ENCODE measurements around the gene NSMCE1.

The NSMCE1 gene

GRCh38 chr16:27242398-27242797 lies 26.2 kb downstream of the NSMCE1 start:
- no peak for DNase-seq

- DNase-seq: no peak
Observed at GRCh38 chr16:27241658-27242057, 26.9 kb downstream of the NSMCE1 start.

GRCh38 chr16:27240948-27241531 lies 27.5 kb downstream of the NSMCE1 start:
- DNase-seq: no peak

- no peak for DNase-seq
Observed at GRCh38 chr16:27239906-27240655, 28.5 kb downstream of the NSMCE1 start.

- DNase-seq: no peak
Observed at GRCh38 chr16:27239026-27239425, 29.5 kb downstream of the NSMCE1 start.

- DNase-seq: no peak
Observed at GRCh38 chr16:27238591-27238990, 30.0 kb downstream of the NSMCE1 start.

GRCh38 chr16:27238016-27238587 lies 30.5 kb downstream of the NSMCE1 start:
- DNase-seq: peak; percentile 55

- peak; percentile 70 for DNase-seq
Observed at GRCh38 chr16:27237219-27238015, 31.2 kb downstream of the NSMCE1 start.

GRCh38 chr16:27236635-27237218 lies 31.8 kb downstream of the NSMCE1 start:
- no peak for DNase-seq

- no peak for DNase-seq
Observed at GRCh38 chr16:27235938-27236245, 32.7 kb downstream of the NSMCE1 start.

GRCh38 chr16:27235055-27235937 lies 33.3 kb downstream of the NSMCE1 start:
- peak; percentile 95 for DNase-seq

GRCh38 chr16:27234603-27235002 lies 34.0 kb downstream of the NSMCE1 start:
- no peak for DNase-seq

- no peak for DNase-seq
Observed at GRCh38 chr16:27234171-27234570, 34.4 kb downstream of the NSMCE1 start.

GRCh38 chr16:27233731-27234130 lies 34.8 kb downstream of the NSMCE1 start:
- DNase-seq: no peak

GRCh38 chr16:27232901-27233625 lies 35.5 kb downstream of the NSMCE1 start:
- DNase-seq: peak; percentile 44

GRCh38 chr16:27232061-27232900 lies 36.3 kb downstream of the NSMCE1 start:
- peak; percentile 57 for DNase-seq

- no peak for DNase-seq
Observed at GRCh38 chr16:27231692-27232060, 36.9 kb downstream of the NSMCE1 start.

GRCh38 chr16:27230562-27231001 lies 38.0 kb downstream of the NSMCE1 start:
- peak; percentile 88 for DNase-seq

- no peak for DNase-seq
Observed at GRCh38 chr16:27229891-27230470, 38.6 kb downstream of the NSMCE1 start.

All from CD4-positive, alpha-beta T cell treated with Interleukin-6 for 4 hours (primary cell).